Activated naive CD4-positive, alpha-beta T cell treated with anti-CD3 and anti-CD28 coated beads for 36 hours (primary cell): ENCODE measurements around the gene KASH5. TPM values are rescaled to one million over a fixed set of nuclear protein-coding genes. Genes with fewer than 3 reads are reported as not detected.
A peak's percentile ranks its signal among the peaks of the same experiment; 100 is the strongest.

Experiments used
- CTCF ChIA-PET: fragments of 350-600 bp; sonication (Branson Sonifier 250); formaldehyde crosslinking; loops from one replicate; lab custom pipeline; 2021; ENCODE audit warnings: antibody characterized with exemption; lab: Charles Lee
- DNase-seq: peaks from one replicate; pipeline ENCODE4 v3.0.0-alpha.2; 2020
- H3K27ac Mint-ChIP-seq: one replicate; pipeline ENCODE4 v1.8.0; 2021; ENCODE audit warnings: mild to moderate bottlenecking, mixed read lengths
- H3K27me3 Mint-ChIP-seq: one replicate; pipeline ENCODE4 v1.8.0; 2021; ENCODE audit warnings: low read depth, mixed read lengths
- H3K36me3 Mint-ChIP-seq: one replicate; pipeline ENCODE4 v1.8.0; 2021; ENCODE audit warnings: low read depth, mixed read lengths
- H3K4me1 Mint-ChIP-seq: one replicate; pipeline ENCODE4 v1.8.0; 2021; ENCODE audit warnings: low read depth, mixed read lengths
- H3K4me3 Mint-ChIP-seq: one replicate; pipeline ENCODE4 v1.8.0; 2021; ENCODE audit warnings: mild to moderate bottlenecking, moderate library complexity, mixed read lengths
- H3K9me3 Mint-ChIP-seq: one replicate; pipeline ENCODE4 v1.8.0; 2021; ENCODE audit warnings: mixed read lengths
- intact Hi-C: fragments of 100-400 bp; cut with micrococcal nuclease; formaldehyde crosslinking; loops from one replicate; pipeline ENCODE4 v1.15.1; 2023
- total RNA-seq, 2 experiments: library from RNA; stranded (reverse); gene quantifications; one replicate each; pipeline ENCODE4 v1.2.3, GENCODE V29; 2021

KASH5 gene
- total RNA-seq, 2 experiments from 2014 or later, result 2.4 to 3.2 TPM

GRCh38 chr19:49419173-49419572, 31.1 kb downstream of the KASH5 start:
- no peaks in the 10 kb centered on the region for H3K36me3 Mint-ChIP-seq
- no peak for DNase-seq
- H3K9me3 Mint-ChIP-seq, result no peaks in the 10 kb centered on the region
- H3K27ac Mint-ChIP-seq, result no peak overlapping the region
- H3K4me1 Mint-ChIP-seq, result peaks cover 27% of the 10 kb centered on the region
- no peak overlapping the region for H3K4me3 Mint-ChIP-seq
- intact Hi-C loops, result no loop called here
- CTCF ChIA-PET, result interaction anchor here (1.2 to 2.4 kb wide), 3 partner anchors 13 to 54 kb away, joined by 4 to 6 read pairs (median 4); no protein-coding TSS in a partner anchor
- H3K27me3 Mint-ChIP-seq, result peaks cover 39% of the 10 kb centered on the region

- H3K36me3 Mint-ChIP-seq, result no peaks in the 10 kb centered on the region
- DNase-seq, result no peak
- no peak overlapping the region for H3K4me3 Mint-ChIP-seq
- CTCF ChIA-PET, result interaction anchor here (1.0 to 2.5 kb wide), 3 partner anchors 10 to 50 kb away, joined by 3 to 15 read pairs (median 6); no protein-coding TSS in a partner anchor
- no peaks in the 10 kb centered on the region for H3K9me3 Mint-ChIP-seq
- H3K27ac Mint-ChIP-seq, result no peak overlapping the region
- H3K4me1 Mint-ChIP-seq, result peaks cover 27% of the 10 kb centered on the region
- peaks cover 48% of the 10 kb centered on the region for H3K27me3 Mint-ChIP-seq
- intact Hi-C loops, result no loop called here
Observed at GRCh38 chr19:49420227-49420626, 32.2 kb downstream of the KASH5 start.

- Mint-ChIP-seq H3K27me3 (peaks cover 58% of the 10 kb centered on the region), H3K4me3 (peak overlapping the region; percentile 31), H3K9me3 (no peaks in the 10 kb centered on the region), H3K27ac (no peak overlapping the region), H3K36me3 (no peaks in the 10 kb centered on the region), H3K4me1 (peaks cover 33% of the 10 kb centered on the region)
- intact Hi-C loops, result no loop called here
- CTCF ChIA-PET, result interaction anchor here (1.0 to 2.5 kb wide), 3 partner anchors 11 to 49 kb away, joined by 3 to 15 read pairs (median 6); no protein-coding TSS in a partner anchor
- peak; percentile 60 for DNase-seq
Observed at GRCh38 chr19:49421039-49421877, 33.2 kb downstream of the KASH5 start.

- Mint-ChIP-seq H3K36me3 (no peaks in the 10 kb centered on the region), H3K27me3 (peaks cover 64% of the 10 kb centered on the region), H3K9me3 (no peaks in the 10 kb centered on the region), H3K27ac (no peak overlapping the region), H3K4me1 (peaks cover 36% of the 10 kb centered on the region), H3K4me3 (peak overlapping the region; percentile 0)
- intact Hi-C loops, result loop anchor here (1.0 to 2.0 kb wide), 2 partner anchors 29 to 168 kb away; no protein-coding TSS in a partner anchor
- CTCF ChIA-PET, result interaction anchor here (1.0 to 2.5 kb wide), 2 partner anchors 12 to 31 kb away, joined by 3 to 15 read pairs; no protein-coding TSS in a partner anchor
- no peak for DNase-seq
Observed at GRCh38 chr19:49421878-49422202, 33.8 kb downstream of the KASH5 start.

GRCh38 chr19:49422407-49423070, 34.5 kb downstream of the KASH5 start:
- intact Hi-C loops, result loop anchor here (1.0 to 2.0 kb wide), 2 partner anchors 30 to 168 kb away; no protein-coding TSS in a partner anchor
- CTCF ChIA-PET, result interaction anchor here (1.0 to 2.5 kb wide), 3 partner anchors 12 to 48 kb away, joined by 3 to 15 read pairs (median 6); no protein-coding TSS in a partner anchor
- peaks cover 41% of the 10 kb centered on the region for H3K4me1 Mint-ChIP-seq
- H3K27ac Mint-ChIP-seq, result no peak overlapping the region
- no peaks in the 10 kb centered on the region for H3K9me3 Mint-ChIP-seq
- H3K36me3 Mint-ChIP-seq, result no peaks in the 10 kb centered on the region
- DNase-seq, result peak; percentile 74
- peaks cover 70% of the 10 kb centered on the region for H3K27me3 Mint-ChIP-seq
- peak overlapping the region; percentile 65 for H3K4me3 Mint-ChIP-seq

- CTCF ChIA-PET, result interaction anchor here (1.0 to 1.1 kb wide), 2 partner anchors 47 to 50 kb away, joined by 3 to 6 read pairs; partner anchors contain the start of gene FLT3LG
- DNase-seq, result no peak
- Mint-ChIP-seq H3K4me3 (peak within 1 kb of the TSS; percentile 65), H3K4me1 (peaks cover 49% of the 10 kb centered on the region), H3K27me3 (peaks cover 77% of the 10 kb centered on the region), H3K27ac (no peak within 1 kb of the TSS), H3K36me3 (no peaks in the 10 kb centered on the region), H3K9me3 (no peaks in the 10 kb centered on the region)
- intact Hi-C loops, result loop anchor here (2.0 kb wide), 1 partner anchor 31 kb away; no protein-coding TSS in a partner anchor
Observed at GRCh38 chr19:49423071-49423984, 35.3 kb downstream of the KASH5 start, which contains the start of gene PTH2. Gene PTH2, minus strand, starts transcription at chr19:49423441. Its CDS starts 102 bp downstream, at chr19:49423339.

GRCh38 chr19:49423985-49424303, 35.9 kb downstream of the KASH5 start:
- intact Hi-C loops, result loop anchor here (2.0 kb wide), 1 partner anchor 31 kb away; no protein-coding TSS in a partner anchor
- Mint-ChIP-seq H3K4me1 (peaks cover 53% of the 10 kb centered on the region), H3K4me3 (peak overlapping the region; percentile 8), H3K36me3 (no peaks in the 10 kb centered on the region), H3K27me3 (peaks cover 83% of the 10 kb centered on the region), H3K27ac (no peak overlapping the region), H3K9me3 (no peaks in the 10 kb centered on the region)
- CTCF ChIA-PET, result interaction anchor here (0.6 to 1.0 kb wide), 2 partner anchors 11 to 50 kb away, joined by 3 read pairs; partner anchors contain the start of gene FLT3LG
- DNase-seq, result peak; percentile 27

GRCh38 chr19:49425178-49425577, 37.1 kb downstream of the KASH5 start, which contains the start of gene GFY:
Gene GFY, plus strand, starts transcription at chr19:49425388. Its CDS starts 1,043 bp downstream, at chr19:49426431.
- DNase-seq, result no peak
- Mint-ChIP-seq H3K4me1 (peaks cover 56% of the 10 kb centered on the region), H3K27me3 (peaks cover 88% of the 10 kb centered on the region), H3K4me3 (no peak within 1 kb of the TSS), H3K36me3 (no peaks in the 10 kb centered on the region), H3K9me3 (no peaks in the 10 kb centered on the region), H3K27ac (no peak within 1 kb of the TSS)
- CTCF ChIA-PET, result interaction anchor here (1.7 kb wide), 1 partner anchor 34 kb away, joined by 3 read pairs; no protein-coding TSS in a partner anchor
- intact Hi-C loops, result no loop called here

GRCh38 chr19:49425922-49426592, 38.0 kb downstream of the KASH5 start:
- peak; percentile 40 for DNase-seq
- peaks cover 59% of the 10 kb centered on the region for H3K4me1 Mint-ChIP-seq

GRCh38 chr19:49427339-49427738, 39.3 kb downstream of the KASH5 start:
- H3K27me3 Mint-ChIP-seq, result peaks cover 86% of the 10 kb centered on the region
- CTCF ChIA-PET, result no interaction called here
- H3K36me3 Mint-ChIP-seq, result no peaks in the 10 kb centered on the region
- H3K9me3 Mint-ChIP-seq, result no peaks in the 10 kb centered on the region
- intact Hi-C loops, result no loop called here
- no peak overlapping the region for H3K4me3 Mint-ChIP-seq
- H3K4me1 Mint-ChIP-seq, result peaks cover 55% of the 10 kb centered on the region
- no peak overlapping the region for H3K27ac Mint-ChIP-seq
- DNase-seq, result no peak

More at GRCh38 chr19:49425922-49426592, 38.0 kb downstream of the KASH5 start:
- intact Hi-C loops, result no loop called here
- no peaks in the 10 kb centered on the region for H3K36me3 Mint-ChIP-seq
- H3K4me3 Mint-ChIP-seq, result no peak overlapping the region
- peaks cover 87% of the 10 kb centered on the region for H3K27me3 Mint-ChIP-seq
- CTCF ChIA-PET, result interaction anchor here (1.3 to 1.7 kb wide), 2 partner anchors 9 to 35 kb away, joined by 3 read pairs; no protein-coding TSS in a partner anchor
- H3K27ac Mint-ChIP-seq, result no peak overlapping the region
- no peaks in the 10 kb centered on the region for H3K9me3 Mint-ChIP-seq
